B cell (primary cell): ENCODE measurements around the gene PAFAH2. TPM values are rescaled to one million over a fixed set of nuclear protein-coding genes. Genes with fewer than 3 reads are reported as not detected.

Experiments used
- ATAC-seq: fragments of 200-7000 bp; cut with Tn5 transposase; one replicate; pipeline ENCODE4 v1.10.0; 2021; ENCODE audit warnings: low read depth, mild to moderate bottlenecking, moderate number of reproducible peaks, moderate library complexity
- CTCF ChIA-PET: fragments of 350-600 bp; sonication (Branson Sonifier 250); formaldehyde crosslinking; loops from one replicate; lab custom pipeline; 2021; ENCODE audit warnings: antibody characterized with exemption, inconsistent platforms; lab: Charles Lee
- POLR2A ChIA-PET: fragments of 350-600 bp; sonication (Branson Sonifier 250); formaldehyde crosslinking; loops from one replicate; lab custom pipeline; 2021; ENCODE audit warnings: antibody characterized with exemption; lab: Charles Lee
- DNase-seq: peaks from one replicate; pipeline ENCODE4 v3.0.0; 2013
- H2AFZ ChIP-seq: 2 replicates; pipeline ENCODE4 v1.6.1; 2012; ENCODE audit warnings: mild to moderate bottlenecking, low read depth, low read length; ENCODE audit not compliant: insufficient read depth, poor library complexity, severe bottlenecking
- H3K27ac ChIP-seq, 2 donors: 1 replicate in 1 of 2; 2 replicates in 1 of 2; pipeline ENCODE4 v1.5.1; 2012 to 2013; ENCODE audit warnings: low read length in 2 of 2, mild to moderate bottlenecking in 2 of 2, moderate library complexity in 1 of 2
- H3K27me3 ChIP-seq, 4 experiments: fragments of 200-600 bp in 1 of 4; sonication (generic) in 1 of 4; replicated peaks in 1 of 4; 1 replicate in 2 of 4; 2 replicates in 2 of 4; pipeline versions ENCODE4 v1.6.1 to v1.7.0; 2013 to 2016; ENCODE audit warnings: low read length in 3 of 4, mild to moderate bottlenecking in 2 of 4, mixed read lengths in 1 of 4, moderate library complexity in 1 of 4; ENCODE audit not compliant: insufficient read depth in 4 of 4, control insufficient read depth in 3 of 4; ENCODE audit errors: control extremely low read depth in 1 of 4
- H3K36me3 ChIP-seq, 2 experiments: replicated peaks in 1 of 2; 1 replicate in 1 of 2; 2 replicates in 1 of 2; pipeline versions ENCODE4 v1.6.1 to v1.7.1; 2013; ENCODE audit warnings: low read length in 1 of 2; ENCODE audit not compliant: insufficient read depth in 2 of 2, control insufficient read depth in 1 of 2; ENCODE audit errors: control extremely low read depth in 1 of 2, extremely low read depth in 1 of 2
- H3K4me1 ChIP-seq, 2 donors: fragments of 200-600 bp in 1 of 2; sonication (generic) in 1 of 2; 1 replicate in 1 of 2; 2 replicates in 1 of 2; pipeline versions ENCODE4 v1.5.1 to v1.6.1; 2013 to 2017; ENCODE audit warnings: low read length in 2 of 2; ENCODE audit not compliant: control insufficient read depth in 2 of 2, insufficient read depth in 2 of 2
- H3K4me2 ChIP-seq: replicated peaks from 2 replicates; pipeline ENCODE3; 2012; ENCODE audit warnings: mild to moderate bottlenecking, low read depth, low read length; ENCODE audit not compliant: poor library complexity, severe bottlenecking
- H3K4me3 ChIP-seq, 5 experiments: fragments of 200-600 bp in 1 of 5; sonication (generic) in 1 of 5; 1 replicate in 3 of 5; 2 replicates in 2 of 5; pipeline versions ENCODE4 v1.5.1 to v1.7.0; 2011 to 2016; ENCODE audit warnings: low read length in 4 of 5, mild to moderate bottlenecking in 4 of 5, low read depth in 2 of 5, control low read depth in 1 of 5, moderate library complexity in 1 of 5; ENCODE audit not compliant: insufficient read depth in 1 of 5; ENCODE audit errors: control extremely low read depth in 1 of 5, extremely low read depth in 1 of 5
- H3K79me2 ChIP-seq: fragments of 200-600 bp; sonication (generic); one replicate; pipeline ENCODE4 v1.6.0; 2016; ENCODE audit warnings: low read length; ENCODE audit not compliant: control insufficient read depth, insufficient read depth
- H3K9ac ChIP-seq: fragments of 200-600 bp; sonication (generic); 2 replicates; pipeline ENCODE4 v1.6.1; 2017; ENCODE audit warnings: mild to moderate bottlenecking, low read length, moderate library complexity
- H3K9me3 ChIP-seq, 3 donors: one replicate each; pipeline versions ENCODE4 v1.6.1 to v1.7.1; 2013; ENCODE audit warnings: low read length in 2 of 3; ENCODE audit not compliant: control insufficient read depth in 2 of 3, insufficient read depth in 1 of 3; ENCODE audit errors: control extremely low read depth in 1 of 3
- H4K20me1 ChIP-seq: 2 replicates; pipeline ENCODE4 v1.6.0; 2012; ENCODE audit warnings: mild to moderate bottlenecking, low read length; ENCODE audit not compliant: insufficient read depth, control insufficient read depth, poor library complexity, severe bottlenecking
- H3K27ac Mint-ChIP-seq: one replicate; pipeline ENCODE4 v1.8.0; 2021; ENCODE audit warnings: mixed read lengths
- H3K27me3 Mint-ChIP-seq: one replicate; pipeline ENCODE4 v1.8.0; 2021; ENCODE audit warnings: mixed read lengths
- H3K4me1 Mint-ChIP-seq: one replicate; pipeline ENCODE4 v1.8.0; 2021; ENCODE audit warnings: mixed read lengths
- H3K4me3 Mint-ChIP-seq: one replicate; pipeline ENCODE4 v1.8.0; 2021; ENCODE audit warnings: mixed read lengths
- H3K9me3 Mint-ChIP-seq: one replicate; pipeline ENCODE4 v1.8.0; 2022; ENCODE audit warnings: mixed read lengths; ENCODE audit not compliant: insufficient read depth
- EZH2 ChIP-seq: IDR thresholded peaks from 2 replicates; pipeline ENCODE4 v1.6.1; 2012; ENCODE audit warnings: borderline replicate concordance, low read depth, mild to moderate bottlenecking, moderate library complexity, low read length; ENCODE audit not compliant: insufficient read depth, poor library complexity, severe bottlenecking
- WGBS: methylation state at CpG from one replicate; pipeline ENCODE4 v1.1.5; 2013; ENCODE audit warnings: missing lambda C conversion rate; ENCODE audit not compliant: insufficient coverage; 5-methylcytosine and 5-hydroxymethylcytosine counted together
- intact Hi-C: fragments of 100-400 bp; cut with micrococcal nuclease; formaldehyde crosslinking; loops from one replicate; pipeline ENCODE4 v1.10.0; 2022
- polyA plus RNA-seq: library from polyadenylated mRNA; depleted of rRNA; stranded (reverse); fragments of >200 nt; gene quantifications from 2 replicates; pipeline ENCODE4 v1.2.3, GENCODE V29; 2012
- total RNA-seq, 2 donors: library from RNA; stranded (reverse); fragments of 120-200 nt in 1 of 2; gene quantifications; 1 replicate in 1 of 2; 2 replicates in 1 of 2; pipeline versions ENCODE4 v1.2.3 to v1.2.4, GENCODE V29; 2013 to 2022
- TF ChIP-seq, protein P1 (sequence below): fragments of 200-600 bp; IDR thresholded peaks from one replicate; pipeline ENCODE4 v1.8.0; 2022; ENCODE audit warnings: antibody characterized with exemption, mild to moderate bottlenecking

Gene PAFAH2
- total and polyA plus RNA-seq, 2 donors (not counting 1 experiment from before 2014, with no cell fraction given): 5.1 to 8.8 TPM

DNA sequence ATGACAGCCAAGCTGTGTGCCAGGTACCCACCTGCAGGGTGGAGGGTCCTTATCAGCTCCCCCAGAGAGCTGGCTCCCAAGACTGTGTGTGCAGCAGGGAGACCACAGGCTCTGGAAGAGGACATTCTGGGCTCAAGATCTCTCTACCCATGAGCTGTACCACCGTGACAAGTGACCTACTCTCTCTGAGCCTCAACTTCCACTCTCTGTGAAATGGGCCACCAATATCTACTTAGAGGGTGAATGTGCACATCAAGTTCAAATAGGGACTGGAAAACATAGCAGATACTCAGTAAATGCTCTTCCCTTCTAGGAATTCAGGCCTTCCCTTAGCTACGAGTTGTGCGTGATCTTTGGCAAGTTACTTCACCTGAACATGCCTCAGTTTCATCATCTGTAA is 46.6 kb upstream of the PAFAH2 start:
- Mint-ChIP-seq H3K4me3 (no peak overlapping the region), H3K4me1 (peaks cover 2% of the 10 kb centered on the region), H3K9me3 (no peaks in the 10 kb centered on the region), H3K27me3 (peaks cover 49% of the 10 kb centered on the region), H3K27ac (no peak overlapping the region)
- Histone ChIP-seq H3K9me3 (peaks cover 0 to 3% (median 0%) of the 10 kb centered on the region in 3 donors), H3K27ac (no peak overlapping the region), H3K9ac (no peak overlapping the region), H3K4me3 (no peak overlapping the region), H2AFZ (no peak overlapping the region), H4K20me1 (no peaks in the 10 kb centered on the region), H3K36me3 (no peaks in the 10 kb centered on the region), H3K4me1 (peaks cover 0 to 3% of the 10 kb centered on the region in 2 donors), H3K27me3 (peaks cover 0 to 62% (median 22%) of the 10 kb centered on the region in 4 experiments), H3K79me2 (no peaks in the 10 kb centered on the region), H3K4me2 (no peak overlapping the region)
- no peak for DNase-seq
- WGBS: 100% methylated on average over 1 of the region's 3 CpGs
- ChIA-PET POLR2A (no interaction called here), CTCF (interaction anchor here (1.4 kb wide), 1 partner anchor 8 kb away, joined by 3 read pairs; no protein-coding TSS in a partner anchor)
- ATAC-seq: no peak
- intact Hi-C loops: no loop called here
- no peak for TF ChIP-seq EZH2
- TF ChIP-seq, protein P1, sequence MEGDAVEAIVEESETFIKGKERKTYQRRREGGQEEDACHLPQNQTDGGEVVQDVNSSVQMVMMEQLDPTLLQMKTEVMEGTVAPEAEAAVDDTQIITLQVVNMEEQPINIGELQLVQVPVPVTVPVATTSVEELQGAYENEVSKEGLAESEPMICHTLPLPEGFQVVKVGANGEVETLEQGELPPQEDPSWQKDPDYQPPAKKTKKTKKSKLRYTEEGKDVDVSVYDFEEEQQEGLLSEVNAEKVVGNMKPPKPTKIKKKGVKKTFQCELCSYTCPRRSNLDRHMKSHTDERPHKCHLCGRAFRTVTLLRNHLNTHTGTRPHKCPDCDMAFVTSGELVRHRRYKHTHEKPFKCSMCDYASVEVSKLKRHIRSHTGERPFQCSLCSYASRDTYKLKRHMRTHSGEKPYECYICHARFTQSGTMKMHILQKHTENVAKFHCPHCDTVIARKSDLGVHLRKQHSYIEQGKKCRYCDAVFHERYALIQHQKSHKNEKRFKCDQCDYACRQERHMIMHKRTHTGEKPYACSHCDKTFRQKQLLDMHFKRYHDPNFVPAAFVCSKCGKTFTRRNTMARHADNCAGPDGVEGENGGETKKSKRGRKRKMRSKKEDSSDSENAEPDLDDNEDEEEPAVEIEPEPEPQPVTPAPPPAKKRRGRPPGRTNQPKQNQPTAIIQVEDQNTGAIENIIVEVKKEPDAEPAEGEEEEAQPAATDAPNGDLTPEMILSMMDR: no peak

DNA sequence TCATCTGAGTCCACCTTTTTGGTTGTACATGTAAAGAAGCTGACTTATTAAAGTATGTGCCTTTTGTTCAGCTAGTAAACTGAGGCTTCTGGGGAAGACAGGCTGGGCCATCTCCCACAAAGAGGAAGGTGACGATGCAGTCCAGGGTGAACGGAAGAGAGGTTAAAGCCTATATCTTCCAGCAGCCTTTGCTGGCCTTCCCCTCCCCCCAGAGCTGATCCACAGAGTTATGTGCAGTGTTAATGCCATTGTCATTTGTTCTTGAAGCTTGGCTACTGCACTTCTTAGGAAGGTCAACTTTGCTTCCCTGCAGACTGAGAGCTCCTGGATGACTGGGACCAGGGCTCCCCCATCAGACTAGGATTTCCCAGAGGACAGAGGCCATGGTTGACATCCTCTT is 45.9 kb upstream of the PAFAH2 start:
- no CpG with 5 or more reads among the region's 2 CpGs for WGBS
- H2AFZ ChIP-seq: no peak overlapping the region
- intact Hi-C loops: no loop called here

More for the DNA sequence above, 45.9 kb upstream of the PAFAH2 start:
- Histone ChIP-seq H3K4me2 (no peak overlapping the region), H3K79me2 (no peaks in the 10 kb centered on the region), H3K27me3 (peaks cover 0 to 57% (median 22%) of the 10 kb centered on the region in 4 experiments), H3K36me3 (no peaks in the 10 kb centered on the region), H3K27ac (no peak overlapping the region), H3K4me3 (no peak overlapping the region), H3K9me3 (peaks cover 0 to 3% (median 0%) of the 10 kb centered on the region in 3 donors), H3K9ac (no peak overlapping the region), H3K4me1 (peaks cover 0 to 3% of the 10 kb centered on the region in 2 donors), H4K20me1 (no peaks in the 10 kb centered on the region)
- Mint-ChIP-seq H3K9me3 (no peaks in the 10 kb centered on the region), H3K27me3 (peaks cover 42% of the 10 kb centered on the region), H3K4me1 (peaks cover 2% of the 10 kb centered on the region), H3K4me3 (no peak overlapping the region), H3K27ac (no peak overlapping the region)
- no peak for DNase-seq
- no peak for TF ChIP-seq EZH2
- TF ChIP-seq, protein P1: no peak
- ChIA-PET CTCF (interaction anchor here (1.0 to 1.4 kb wide), 2 partner anchors 7 to 9 kb away, joined by 3 read pairs; no protein-coding TSS in a partner anchor), POLR2A (no interaction called here)
- ATAC-seq: no peak
